Natural killer cell (primary cell): ENCODE data around the gene TPX2. TPM values are rescaled to one million over a fixed set of nuclear protein-coding genes. Genes with fewer than 3 reads are reported as not detected.

ENCODE experiments used
- ATAC-seq, 3 donors: fragments of 150-1000 bp in 2 of 3; fragments of 200-7000 bp in 1 of 3; cut with Tn5 transposase; 1 replicate in 1 of 3; 2 replicates in 2 of 3; pipeline ENCODE4 v1.10.0; 2021; ENCODE audit warnings: mild to moderate bottlenecking in 2 of 3, moderate library complexity in 2 of 3
- DNase-seq, 2 donors: peaks; one replicate each; pipeline versions ENCODE4 v3.0.0 to v3.0.0-alpha.2; 2013 to 2021; ENCODE audit warnings: mixed read lengths in 1 of 2
- H3K27ac ChIP-seq: one replicate; pipeline ENCODE4 v1.5.1; 2013; ENCODE audit warnings: mild to moderate bottlenecking, low read length
- H3K27me3 ChIP-seq: one replicate; pipeline ENCODE4 v1.6.1; 2013; ENCODE audit warnings: low read length; ENCODE audit not compliant: control insufficient read depth, insufficient read depth
- H3K36me3 ChIP-seq: one replicate; pipeline ENCODE4 v1.6.1; 2013; ENCODE audit warnings: low read length; ENCODE audit not compliant: control insufficient read depth, insufficient read depth
- H3K4me1 ChIP-seq: one replicate; pipeline ENCODE4 v1.6.1; 2013; ENCODE audit warnings: low read length; ENCODE audit not compliant: control insufficient read depth, insufficient read depth
- H3K4me3 ChIP-seq: one replicate; pipeline ENCODE4 v1.5.1; 2013; ENCODE audit warnings: low read length
- H3K9me3 ChIP-seq: one replicate; pipeline ENCODE4 v1.6.1; 2013; ENCODE audit warnings: low read length; ENCODE audit not compliant: control insufficient read depth, insufficient read depth
- H3K27ac Mint-ChIP-seq, 2 donors: one replicate each; pipeline ENCODE4 v1.8.0; 2022; ENCODE audit warnings: mild to moderate bottlenecking in 2 of 2, mixed read lengths in 2 of 2, moderate library complexity in 1 of 2
- H3K27me3 Mint-ChIP-seq, 2 donors: one replicate each; pipeline ENCODE4 v1.8.0; 2022; ENCODE audit warnings: low read depth in 2 of 2, mixed read lengths in 2 of 2
- H3K36me3 Mint-ChIP-seq: one replicate; pipeline ENCODE4 v1.8.0; 2022; ENCODE audit warnings: mixed read lengths
- H3K4me1 Mint-ChIP-seq, 2 donors: one replicate each; pipeline ENCODE4 v1.8.0; 2022; ENCODE audit warnings: mixed read lengths in 2 of 2
- H3K4me3 Mint-ChIP-seq: one replicate; pipeline ENCODE4 v1.8.0; 2022; ENCODE audit warnings: mild to moderate bottlenecking, moderate library complexity, mixed read lengths
- H3K9me3 Mint-ChIP-seq, 2 donors: one replicate each; pipeline ENCODE4 v1.8.0; 2022; ENCODE audit warnings: mixed read lengths in 2 of 2
- CTCF ChIP-seq: fragments of 200-600 bp; IDR thresholded peaks from one replicate; pipeline ENCODE4 v1.8.0; 2022; ENCODE audit warnings: antibody characterized with exemption
- WGBS: methylation state at CpG from one replicate; pipeline ENCODE4 v1.1.7; 2013; ENCODE audit warnings: missing lambda C conversion rate; ENCODE audit not compliant: insufficient coverage; 5-methylcytosine and 5-hydroxymethylcytosine counted together
- intact Hi-C: fragments of 100-400 bp; cut with micrococcal nuclease; formaldehyde crosslinking; loops from one replicate; pipeline ENCODE4 v1.14.2; 2022
- total RNA-seq, 4 donors: library from RNA; stranded (reverse); fragments of 120-200 nt in 1 of 4; gene quantifications; one replicate each; pipeline versions ENCODE4 v1.2.3 to v1.2.4, GENCODE V29; 2013 to 2022

The TPX2 gene
- total RNA-seq, 3 donors from 2014 or later (not counting 1 experiment from before 2014, with no cell fraction given), result 2.2 to 4.2 (median 2.2) TPM

GRCh38 chr20:31706607-31707257 is 32.4 kb upstream of the TPX2 start:
- intact Hi-C loops, result no loop called here
- H3K9me3 Mint-ChIP-seq, result no peaks in the 10 kb centered on the region
- Histone ChIP-seq H3K4me1 (peaks cover 42% of the 10 kb centered on the region), H3K27me3 (no peaks in the 10 kb centered on the region), H3K9me3 (no peaks in the 10 kb centered on the region), H3K4me3 (no peak overlapping the region), H3K36me3 (peaks cover 42% of the 10 kb centered on the region), H3K27ac (no peak overlapping the region)
- H3K4me3 Mint-ChIP-seq, result peak overlapping the region; percentile 4
- WGBS, result 86% methylated on average over 1 of the region's 2 CpGs
- peaks cover 11% of the 10 kb centered on the region for H3K36me3 Mint-ChIP-seq
- no peaks in the 10 kb centered on the region for H3K27me3 Mint-ChIP-seq
- TF ChIP-seq CTCF, result no peak
- ATAC-seq (no peak), DNase-seq (no peak)
- H3K4me1 Mint-ChIP-seq, result peaks cover 61 to 77% of the 10 kb centered on the region in 2 donors
- peak overlapping the region; percentile 77 to 84 for H3K27ac Mint-ChIP-seq

- H3K4me3 Mint-ChIP-seq, result no peak overlapping the region
- no peak overlapping the region for H3K4me3 ChIP-seq
- H3K36me3 ChIP-seq, result peaks cover 47% of the 10 kb centered on the region
- DNase-seq (no peak), ATAC-seq (no peak)
- peaks cover 44% of the 10 kb centered on the region for H3K4me1 ChIP-seq
- no peaks in the 10 kb centered on the region for H3K9me3 ChIP-seq
- no peaks in the 10 kb centered on the region for H3K9me3 Mint-ChIP-seq
- peaks cover 61 to 77% of the 10 kb centered on the region in 2 donors for H3K4me1 Mint-ChIP-seq
- H3K27ac Mint-ChIP-seq, result peak overlapping the region; percentile 77 to 84
- no peak overlapping the region for H3K27ac ChIP-seq
- H3K36me3 Mint-ChIP-seq, result peaks cover 6% of the 10 kb centered on the region
- intact Hi-C loops, result no loop called here
- no peaks in the 10 kb centered on the region for H3K27me3 Mint-ChIP-seq
- H3K27me3 ChIP-seq, result no peaks in the 10 kb centered on the region
- no peak for TF ChIP-seq CTCF
- 98% methylated on average over 5 of the region's 5 CpGs for WGBS
Measured at GRCh38 chr20:31707258-31707615, 31.9 kb upstream of the TPX2 start.

GRCh38 chr20:31707994-31708735 is 30.9 kb upstream of the TPX2 start:
- WGBS, result 44% methylated on average over 2 of the region's 2 CpGs
- intact Hi-C loops, result no loop called here
- no peaks in the 10 kb centered on the region for H3K27me3 ChIP-seq
- H3K4me1 ChIP-seq, result peaks cover 53% of the 10 kb centered on the region
- peaks cover 68 to 86% of the 10 kb centered on the region in 2 donors for H3K4me1 Mint-ChIP-seq
- no peak for TF ChIP-seq CTCF
- no peaks in the 10 kb centered on the region for H3K27me3 Mint-ChIP-seq
- no peak for DNase-seq
- peak overlapping the region; percentile 77 to 84 for H3K27ac Mint-ChIP-seq
- no peak overlapping the region for H3K4me3 ChIP-seq
- no peaks in the 10 kb centered on the region for H3K9me3 ChIP-seq
- ATAC-seq, result peak in 2 of 3 donors; percentile 34
- no peaks in the 10 kb centered on the region for H3K9me3 Mint-ChIP-seq
- no peak overlapping the region for H3K4me3 Mint-ChIP-seq
- H3K27ac ChIP-seq, result peak overlapping the region; percentile 16
- H3K36me3 ChIP-seq, result peaks cover 56% of the 10 kb centered on the region
- peaks cover 6% of the 10 kb centered on the region for H3K36me3 Mint-ChIP-seq
